T-helper 1 cell (primary cell): ENCODE data around the gene FA2H.
"Not testable (repeated sequence)": the region's sequence is repeated elsewhere in the genome, so short reads cannot be mapped to it uniquely, and the experiment has no call there.

ENCODE experiments used
- DNase-seq, 5 donors: peaks; one replicate each; pipeline ENCODE4 v3.0.0-alpha.2; 2012 to 2020

Gene FA2H

GRCh38 chr16:74668877-74669276 is 105.7 kb downstream of the FA2H start:
- not testable (repeated sequence) for DNase-seq

- DNase-seq = peak in 3 of 5 donors; percentile 6 to 40 (median 15)
Measured at GRCh38 chr16:74667255-74667700, 107.3 kb downstream of the FA2H start.

GRCh38 chr16:74666425-74667254 is 108.0 kb downstream of the FA2H start, which contains the start of gene RFWD3:
Gene RFWD3, minus strand, starts transcription at chr16:74666877. Its CDS starts 5,428 bp downstream, at chr16:74661449.
- peak; percentile 95 to 99 (median 96) for DNase-seq

- DNase-seq = no peak
Measured at GRCh38 chr16:74666010-74666421, 108.6 kb downstream of the FA2H start.
